HUES6 (cell line): ENCODE data around the gene SMARCAL1.
"Not testable (repeated sequence)": the region's sequence is repeated elsewhere in the genome, so short reads cannot be mapped to it uniquely, and the experiment has no call there.

Experiments used
- H3K27ac ChIP-seq: 2 replicates; pipeline ENCODE4 v1.7.0; 2013; ENCODE audit warnings: low read depth, mild to moderate bottlenecking, low read length, inconsistent platforms
- H3K27me3 ChIP-seq: 2 replicates; pipeline ENCODE4 v1.6.1; 2013; ENCODE audit warnings: low read length; ENCODE audit not compliant: control insufficient read depth, insufficient read depth
- H3K36me3 ChIP-seq: 2 replicates; pipeline ENCODE4 v1.6.1; 2013; ENCODE audit warnings: low read length; ENCODE audit not compliant: control insufficient read depth, insufficient read depth
- H3K4me1 ChIP-seq: 2 replicates; pipeline ENCODE4 v1.6.1; 2013; ENCODE audit warnings: low read length; ENCODE audit not compliant: control insufficient read depth, insufficient read depth
- H3K4me3 ChIP-seq: 2 replicates; pipeline ENCODE4 v1.5.1; 2013; ENCODE audit warnings: low read depth, low read length
- H3K9ac ChIP-seq: one replicate; pipeline ENCODE4 v1.6.1; 2013; ENCODE audit warnings: mild to moderate bottlenecking, low read length
- H3K9me3 ChIP-seq: 2 replicates; pipeline ENCODE4 v1.6.1; 2013; ENCODE audit warnings: low read depth, low read length; ENCODE audit not compliant: control insufficient read depth, insufficient read depth

The SMARCAL1 gene

GRCh38 chr2:216373896-216374295 is 38.4 kb upstream of the SMARCAL1 start:
- Histone ChIP-seq H3K9me3 (no peaks in the 10 kb centered on the region), H3K27ac (no peak overlapping the region), H3K4me3 (no peak overlapping the region), H3K27me3 (peaks cover 53% of the 10 kb centered on the region), H3K36me3 (no peaks in the 10 kb centered on the region), H3K9ac (no peak overlapping the region), H3K4me1 (peaks cover 14% of the 10 kb centered on the region; the same call in 1 of the 2 replicates)

DNA sequence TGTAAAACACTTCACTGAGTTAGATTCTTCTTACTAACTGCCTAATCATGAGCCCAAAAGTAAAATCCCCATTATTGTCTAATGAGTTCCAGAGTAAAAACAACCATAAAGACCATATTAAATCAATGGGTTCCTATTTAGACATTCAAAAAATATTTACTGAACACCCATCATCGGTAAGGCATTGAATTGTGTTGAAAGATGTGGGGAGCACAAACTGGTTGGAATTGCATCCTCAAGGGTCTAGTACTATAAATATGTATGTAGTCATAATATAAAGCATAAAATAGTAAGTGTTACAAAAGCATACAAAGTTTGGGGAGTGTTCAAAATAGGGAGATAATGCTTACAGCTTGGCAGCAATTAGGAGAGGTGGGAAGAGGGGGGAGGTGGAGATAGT is 37.0 kb upstream of the SMARCAL1 start:
- peaks cover 11% of the 10 kb centered on the region; the same call in 1 of the 2 replicates for H3K4me1 ChIP-seq
- H3K27ac ChIP-seq = no peak overlapping the region
- H3K27me3 ChIP-seq = peaks cover 45% of the 10 kb centered on the region
- H3K9ac ChIP-seq = no peak overlapping the region
- no peak overlapping the region for H3K4me3 ChIP-seq
- H3K36me3 ChIP-seq = no peaks in the 10 kb centered on the region
- no peaks in the 10 kb centered on the region for H3K9me3 ChIP-seq

- Histone ChIP-seq H3K27ac (no peak overlapping the region), H3K4me1 (no peaks in the 10 kb centered on the region), H3K9me3 (no peaks in the 10 kb centered on the region), H3K4me3 (no peak overlapping the region), H3K27me3 (peaks cover 9% of the 10 kb centered on the region; the same call in 1 of the 2 replicates), H3K36me3 (no peaks in the 10 kb centered on the region), H3K9ac (no peak overlapping the region)
Observed at GRCh38 chr2:216379977-216380376, 32.3 kb upstream of the SMARCAL1 start.

DNA sequence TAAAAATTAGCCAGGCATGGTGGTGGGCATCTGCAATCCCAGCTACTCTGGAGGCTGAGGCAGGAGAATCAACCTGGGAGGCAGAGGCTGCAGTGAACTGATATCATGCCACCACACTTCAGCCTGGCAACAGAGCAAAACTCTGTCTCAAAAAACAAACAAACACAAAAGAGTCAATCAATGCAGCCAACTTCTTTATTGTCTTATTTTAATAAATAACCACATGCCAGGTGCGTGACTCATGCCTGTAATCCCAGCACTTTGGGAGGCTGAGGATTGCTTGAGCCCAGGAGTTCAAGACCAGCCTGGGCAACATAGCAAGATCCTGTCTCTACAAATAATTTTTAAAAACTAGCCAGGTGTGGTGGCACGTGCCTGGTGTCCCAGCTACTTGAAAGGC is 27.9 kb upstream of the SMARCAL1 start:
- H3K9ac ChIP-seq, H3K27ac ChIP-seq, H3K27me3 ChIP-seq, H3K4me3 ChIP-seq, H3K9me3 ChIP-seq, H3K36me3 ChIP-seq, H3K4me1 ChIP-seq: not testable (repeated sequence)

DNA sequence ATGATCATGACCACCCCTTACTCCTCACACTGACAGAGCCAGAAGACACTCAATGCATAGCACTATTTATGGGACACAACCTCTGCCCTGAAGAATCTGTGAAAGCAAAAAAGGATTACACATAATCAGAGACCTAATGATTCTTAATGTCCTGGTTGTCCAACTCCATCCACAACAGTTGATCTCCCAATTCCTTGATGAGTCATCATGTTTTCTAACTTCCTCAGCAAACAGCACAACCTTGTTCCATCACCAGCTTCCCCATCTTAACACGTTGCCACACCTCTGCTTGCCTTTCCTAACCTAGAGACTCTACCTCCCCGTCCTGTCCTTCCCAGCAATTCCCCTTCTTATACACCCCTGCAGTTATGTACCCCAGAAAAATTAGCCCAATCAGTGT is 26.8 kb upstream of the SMARCAL1 start:
- H3K4me1 ChIP-seq = peaks cover 6% of the 10 kb centered on the region; the same call in 1 of the 2 replicates

DNA sequence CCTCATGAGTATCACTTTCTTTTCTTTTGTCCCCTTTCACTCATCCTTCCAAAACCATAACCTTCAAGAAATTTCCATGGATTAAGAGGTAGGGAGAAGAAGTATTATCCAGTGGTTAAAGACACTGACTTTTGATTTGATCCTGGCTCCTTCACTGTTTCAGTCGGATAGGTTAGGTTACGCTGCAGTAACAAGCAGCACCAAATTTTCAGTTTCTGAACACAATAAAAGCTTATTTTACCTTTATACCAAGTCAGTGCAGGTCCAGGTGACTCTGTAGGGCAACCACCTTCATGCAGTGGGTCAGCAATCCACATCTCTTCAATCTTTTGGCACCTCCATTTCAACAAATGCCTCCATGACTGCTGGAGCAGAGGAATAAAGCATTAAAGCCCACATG is 25.0 kb upstream of the SMARCAL1 start:
- H3K36me3 ChIP-seq = no peaks in the 10 kb centered on the region
- H3K4me1 ChIP-seq = peaks cover 8% of the 10 kb centered on the region
- H3K9ac ChIP-seq = no peak overlapping the region
- no peaks in the 10 kb centered on the region; the same call in 1 of the 2 replicates for H3K9me3 ChIP-seq
- no peak overlapping the region for H3K4me3 ChIP-seq
- no peaks in the 10 kb centered on the region for H3K27me3 ChIP-seq
- no peak overlapping the region for H3K27ac ChIP-seq

More for the DNA sequence above, 26.8 kb upstream of the SMARCAL1 start:
- Histone ChIP-seq H3K4me3 (no peak overlapping the region), H3K9me3 (no peaks in the 10 kb centered on the region; the same call in 1 of the 2 replicates), H3K9ac (no peak overlapping the region), H3K36me3 (no peaks in the 10 kb centered on the region), H3K27ac (no peak overlapping the region), H3K27me3 (no peaks in the 10 kb centered on the region)

- Histone ChIP-seq H3K4me3 (no peak overlapping the region), H3K36me3 (no peaks in the 10 kb centered on the region), H3K27me3 (no peaks in the 10 kb centered on the region), H3K4me1 (peaks cover 12% of the 10 kb centered on the region), H3K9ac (no peak overlapping the region), H3K9me3 (no peaks in the 10 kb centered on the region; the same call in 1 of the 2 replicates), H3K27ac (no peak overlapping the region)
Observed at GRCh38 chr2:216388046-216388884, 24.0 kb upstream of the SMARCAL1 start.

GRCh38 chr2:216389570-216389969 is 22.7 kb upstream of the SMARCAL1 start:
- no peaks in the 10 kb centered on the region for H3K27me3 ChIP-seq
- peaks cover 12% of the 10 kb centered on the region for H3K4me1 ChIP-seq

DNA sequence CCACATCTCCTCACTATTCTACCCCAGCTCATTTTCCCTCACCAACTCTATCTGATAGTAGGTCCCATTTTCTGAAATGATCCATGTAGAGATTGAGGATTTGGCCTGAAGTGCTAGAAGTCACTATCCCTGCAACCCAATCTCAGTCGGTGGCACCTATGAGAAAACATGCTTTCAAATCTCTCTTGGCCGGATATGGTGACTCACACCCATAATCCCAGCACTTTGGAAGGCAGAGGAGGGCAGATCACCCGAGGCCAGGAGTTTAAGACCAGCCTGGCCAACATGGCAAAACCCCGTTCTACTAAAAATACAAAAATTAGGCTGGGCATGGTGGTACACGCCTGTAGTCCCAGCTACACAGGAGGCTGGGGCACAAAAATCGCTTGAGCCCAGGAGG is 20.9 kb upstream of the SMARCAL1 start:
- H3K27ac ChIP-seq = no peak overlapping the region
- H3K9me3 ChIP-seq = no peaks in the 10 kb centered on the region; the same call in 1 of the 2 replicates
- no peaks in the 10 kb centered on the region for H3K27me3 ChIP-seq
- peaks cover 6% of the 10 kb centered on the region; the same call in 1 of the 2 replicates for H3K4me1 ChIP-seq
- H3K9ac ChIP-seq = no peak overlapping the region
- H3K36me3 ChIP-seq = no peaks in the 10 kb centered on the region
- H3K4me3 ChIP-seq = no peak overlapping the region

More at GRCh38 chr2:216389570-216389969, 22.7 kb upstream of the SMARCAL1 start:
- Histone ChIP-seq H3K4me3 (no peak overlapping the region), H3K36me3 (no peaks in the 10 kb centered on the region), H3K9me3 (no peaks in the 10 kb centered on the region; the same call in 1 of the 2 replicates), H3K9ac (no peak overlapping the region), H3K27ac (no peak overlapping the region)

DNA sequence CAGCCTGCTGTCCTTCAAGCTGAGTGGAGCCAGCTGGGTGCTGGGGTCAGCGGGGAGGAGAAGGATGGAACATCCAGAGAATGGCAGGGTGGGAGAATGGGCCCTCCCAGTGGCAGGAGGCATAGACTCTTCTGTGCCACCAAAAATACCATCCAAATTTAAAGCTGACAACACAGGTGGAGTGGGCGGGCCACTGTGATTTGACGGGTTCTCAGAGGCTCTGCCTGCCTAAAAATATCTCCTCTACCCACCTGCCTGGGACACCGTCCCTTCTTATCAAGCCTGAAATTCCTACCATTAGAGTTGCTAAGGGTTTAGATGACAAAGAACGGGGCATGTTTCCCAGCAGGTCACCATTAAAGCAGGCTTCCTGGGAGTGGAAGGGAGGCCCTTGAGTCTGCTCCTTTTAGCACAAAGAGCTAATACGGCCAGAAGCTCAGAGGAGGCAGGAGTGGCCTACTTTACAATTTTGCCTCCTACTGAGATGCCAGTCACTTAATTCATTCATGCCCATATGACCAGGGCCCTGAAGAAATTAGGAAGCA is 20.2 kb upstream of the SMARCAL1 start:
- Histone ChIP-seq H3K4me3 (no peak overlapping the region), H3K9ac (no peak overlapping the region), H3K27me3 (no peaks in the 10 kb centered on the region), H3K9me3 (no peaks in the 10 kb centered on the region; the same call in 1 of the 2 replicates), H3K36me3 (no peaks in the 10 kb centered on the region), H3K4me1 (peaks cover 6% of the 10 kb centered on the region; the same call in 1 of the 2 replicates), H3K27ac (no peak overlapping the region)
